ENCODE results near the gene STAT1. TPM values are rescaled to one million over a fixed set of nuclear protein-coding genes. Genes with fewer than 3 reads are reported as not detected.
A peak's percentile ranks its signal among the peaks of the same experiment; 100 is the strongest.

The STAT1 gene
- polyA plus RNA-seq, 3 donors, result 51.3 to 126 (median 110) TPM

GRCh38 chr2:190959911-190960788, 53.8 kb downstream of the STAT1 start:
- no peak for TF ChIP-seq CTCF (IDR thresholded peaks at IDR 0.05)
- H4K20me1 ChIP-seq (ENCODE audit: insufficient read depth, low read length), result peaks cover 28% of the 10 kb centered on the region
- peaks cover 38 to 45% of the 10 kb centered on the region in 2 donors for H3K36me3 ChIP-seq (replicated peaks in 1 of 2; ENCODE audit: control insufficient read depth in 1 of 2, insufficient read depth in 2 of 2, low read length in 2 of 2)
- no peak overlapping the region for H3K4me3 ChIP-seq (replicated peaks in 1 of 3; ENCODE audit: low read depth in 2 of 3, low read length in 3 of 3)
- peaks cover 5 to 24% (median 17%) of the 10 kb centered on the region in 7 donors for H3K9me3 Mint-ChIP-seq
- WGBS (ENCODE audit: insufficient coverage), result 100% methylated on average over 1 of the region's 5 CpGs
- no peak overlapping the region for H3K4me3 Mint-ChIP-seq
- peaks cover 41 to 48% of the 10 kb centered on the region in 2 donors for H3K36me3 Mint-ChIP-seq
- H3K9me3 ChIP-seq (replicated peaks in 1 of 2; ENCODE audit: control insufficient read depth in 1 of 2, insufficient read depth in 1 of 2, low read length in 2 of 2), result no peaks in the 10 kb centered on the region
- DNase-seq, result no peak
- peaks cover 0 to 2% (median 0%) of the 10 kb centered on the region in 3 donors for H3K27me3 Mint-ChIP-seq (ENCODE audit: low read depth in 3 of 3)
- H3K79me2 ChIP-seq (ENCODE audit: insufficient read depth, low read length), result no peaks in the 10 kb centered on the region
- H3K4me2 ChIP-seq (replicated peaks; ENCODE audit: extremely low read depth, low read length, poor library complexity, severe bottlenecking), result no peak overlapping the region
- no peaks in the 10 kb centered on the region for H3K27me3 ChIP-seq (ENCODE audit: control insufficient read depth in 2 of 2, insufficient read depth in 2 of 2, low read length in 2 of 2)
- peak overlapping the region in 1 of 7 donors; percentile 70 for H3K27ac Mint-ChIP-seq
- no peak overlapping the region for H3K9ac ChIP-seq (ENCODE audit: insufficient read depth, low read length, poor library complexity, severe bottlenecking)
- no peak overlapping the region for H3K27ac ChIP-seq (ENCODE audit: low read depth in 1 of 2, low read length in 2 of 2)
- intact Hi-C loops (cut with micrococcal nuclease), result loop anchor here in 1 of 2 donors (10.0 kb wide), 1 partner anchor 115 kb away; no protein-coding TSS in a partner anchor
- H3K4me1 ChIP-seq (ENCODE audit: control insufficient read depth in 1 of 2, insufficient read depth in 2 of 2, low read length in 2 of 2), result no peaks in the 10 kb centered on the region
- no peak overlapping the region for H2AFZ ChIP-seq (ENCODE audit: insufficient read depth, low read depth, low read length, poor library complexity, severe bottlenecking)
- peaks cover 1% of the 10 kb centered on the region for H3K4me1 Mint-ChIP-seq

GRCh38 chr2:190953257-190953656, 60.7 kb downstream of the STAT1 start:
- Histone ChIP-seq H3K27ac (ENCODE audit: low read depth in 1 of 2, low read length in 2 of 2) (no peak overlapping the region), H3K27me3 (ENCODE audit: control insufficient read depth in 2 of 2, insufficient read depth in 2 of 2, low read length in 2 of 2) (no peaks in the 10 kb centered on the region), H3K36me3 (replicated peaks in 1 of 2; ENCODE audit: control insufficient read depth in 1 of 2, insufficient read depth in 2 of 2, low read length in 2 of 2) (no peaks in the 10 kb centered on the region), H3K4me3 (replicated peaks in 1 of 3; ENCODE audit: low read depth in 2 of 3, low read length in 3 of 3) (no peak overlapping the region), H3K9ac (ENCODE audit: insufficient read depth, low read length, poor library complexity, severe bottlenecking) (no peak overlapping the region), H2AFZ (ENCODE audit: insufficient read depth, low read depth, low read length, poor library complexity, severe bottlenecking) (no peak overlapping the region), H3K4me2 (replicated peaks; ENCODE audit: extremely low read depth, low read length, poor library complexity, severe bottlenecking) (no peak overlapping the region), H3K79me2 (ENCODE audit: insufficient read depth, low read length) (no peaks in the 10 kb centered on the region), H4K20me1 (ENCODE audit: insufficient read depth, low read length) (no peaks in the 10 kb centered on the region), H3K9me3 (replicated peaks in 1 of 2; ENCODE audit: control insufficient read depth in 1 of 2, insufficient read depth in 1 of 2, low read length in 2 of 2) (no peaks in the 10 kb centered on the region), H3K4me1 (ENCODE audit: control insufficient read depth in 1 of 2, insufficient read depth in 2 of 2, low read length in 2 of 2) (peaks cover 0 to 2% of the 10 kb centered on the region in 2 donors)
- H3K36me3 Mint-ChIP-seq, result no peaks in the 10 kb centered on the region
- H3K4me3 Mint-ChIP-seq, result no peak overlapping the region
- no peak overlapping the region for H3K27ac Mint-ChIP-seq
- DNase-seq, result no peak
- peaks cover under 1% of the 10 kb centered on the region for H3K4me1 Mint-ChIP-seq
- WGBS (ENCODE audit: insufficient coverage), result 88% methylated on average over 1 of the region's 4 CpGs
- peaks cover 4 to 23% (median 16%) of the 10 kb centered on the region in 7 donors for H3K9me3 Mint-ChIP-seq
- TF ChIP-seq CTCF (IDR thresholded peaks at IDR 0.05), result no peak
- intact Hi-C loops (cut with micrococcal nuclease), result loop anchor here in 1 of 2 donors (10.0 kb wide), 1 partner anchor 108 kb away; no protein-coding TSS in a partner anchor
- peaks cover 0 to 2% (median 0%) of the 10 kb centered on the region in 3 donors for H3K27me3 Mint-ChIP-seq (ENCODE audit: low read depth in 3 of 3)

All from CD14-positive monocyte (primary cell).